IMR-90 (cell line): ENCODE data around the gene BMPER. TPM values are rescaled to one million over a fixed set of nuclear protein-coding genes. Genes with fewer than 3 reads are reported as not detected.

Source experiments
- ATAC-seq: fragments of 200-7000 bp; cut with Tn5 transposase; 2 replicates; pipeline ENCODE4 v1.9.1; 2020; ENCODE audit warnings: low read depth, mild to moderate bottlenecking, moderate library complexity
- BruUV-seq: library from RNA; stranded (reverse); fragments of 400-500 nt; replicated peaks from 2 replicates; lab custom pipeline; 2021; lab: Mats Ljungman, UMichigan
- CTCF ChIA-PET: fragments of 300-600 bp; formaldehyde crosslinking; extraction: SDS; loops from one replicate; lab custom pipeline; 2021; ENCODE audit warnings: antibody characterized with exemption; lab: Yijun Ruan, JAX
- POLR2A ChIA-PET: fragments of 300-600 bp; sonication (Branson Sonifier 250); formaldehyde crosslinking; loops from one replicate; lab custom pipeline; 2022; ENCODE audit warnings: antibody characterized with exemption; ENCODE audit not compliant: unreplicated experiment; lab: Charles Lee
- DNase-seq: peaks from one replicate; pipeline ENCODE4 v3.0.0; 2013
- H2AFZ ChIP-seq: replicated peaks from 2 replicates; pipeline ENCODE3; 2013; ENCODE audit warnings: low read length, mild to moderate bottlenecking; ENCODE audit not compliant: poor library complexity
- H2AK5ac ChIP-seq: 2 replicates; pipeline ENCODE4 v1.6.1; 2013; ENCODE audit warnings: low read depth, low read length, inconsistent platforms
- H2AK9ac ChIP-seq: replicated peaks from 2 replicates; pipeline ENCODE3; 2013; ENCODE audit warnings: mild to moderate bottlenecking, low read depth, low read length, moderate library complexity; ENCODE audit not compliant: poor library complexity
- H2BK120ac ChIP-seq: 2 replicates; pipeline ENCODE4 v1.6.1; 2013; ENCODE audit warnings: low read depth, low read length, inconsistent platforms
- H2BK15ac ChIP-seq: 3 replicates; pipeline ENCODE4 v1.6.1; 2013; ENCODE audit warnings: low read depth, low read length, inconsistent platforms
- H2BK20ac ChIP-seq: 2 replicates; pipeline ENCODE4 v1.6.1; 2013; ENCODE audit warnings: low read depth, mild to moderate bottlenecking, inconsistent platforms, low read length, moderate library complexity
- H2BK5ac ChIP-seq: 2 replicates; pipeline ENCODE4 v1.6.1; 2013; ENCODE audit warnings: mild to moderate bottlenecking, low read depth, low read length, inconsistent platforms; ENCODE audit not compliant: poor library complexity, severe bottlenecking
- H3K14ac ChIP-seq: replicated peaks from 2 replicates; pipeline ENCODE4 v1.6.1; 2013; ENCODE audit warnings: low read depth, low read length, inconsistent platforms
- H3K18ac ChIP-seq: 2 replicates; pipeline ENCODE4 v1.6.1; 2013; ENCODE audit warnings: low read depth, low read length, control low read depth
- H3K23ac ChIP-seq: 2 replicates; pipeline ENCODE4 v1.6.1; 2013; ENCODE audit warnings: low read depth, low read length, inconsistent platforms
- H3K27ac ChIP-seq: 2 replicates; pipeline ENCODE4 v1.5.1; 2013; ENCODE audit warnings: mild to moderate bottlenecking, control low read depth, low read length; ENCODE audit not compliant: insufficient read depth
- H3K27me3 ChIP-seq: 2 replicates; pipeline ENCODE4 v1.6.1; 2013; ENCODE audit warnings: low read length; ENCODE audit not compliant: control insufficient read depth, insufficient read depth
- H3K36me3 ChIP-seq: 2 replicates; pipeline ENCODE4 v1.6.1; 2013; ENCODE audit warnings: low read length, mixed read lengths; ENCODE audit not compliant: control insufficient read depth, insufficient read depth
- H3K4ac ChIP-seq: 2 replicates; pipeline ENCODE4 v1.6.1; 2013; ENCODE audit warnings: low read depth, low read length, inconsistent platforms
- H3K4me1 ChIP-seq: 2 replicates; pipeline ENCODE4 v1.6.1; 2013; ENCODE audit warnings: low read length, mixed read lengths; ENCODE audit not compliant: control insufficient read depth, insufficient read depth
- H3K4me2 ChIP-seq: 2 replicates; pipeline ENCODE4 v1.6.1; 2013; ENCODE audit warnings: low read depth, mild to moderate bottlenecking, control low read depth, low read length, moderate library complexity
- H3K4me3 ChIP-seq: 2 replicates; pipeline ENCODE4 v1.5.1; 2013; ENCODE audit warnings: low read depth, mild to moderate bottlenecking, control low read depth, low read length, moderate library complexity; ENCODE audit not compliant: insufficient read depth
- H3K56ac ChIP-seq: 2 replicates; pipeline ENCODE4 v1.6.1; 2013; ENCODE audit warnings: low read length, inconsistent platforms; ENCODE audit not compliant: insufficient read depth; ENCODE audit errors: extremely low read depth
- H3K79me1 ChIP-seq, 2 experiments: 2 replicates each; pipeline ENCODE4 v1.6.1; 2013; ENCODE audit warnings: low read length in 2 of 2, inconsistent platforms in 1 of 2, low read depth in 1 of 2
- H3K9ac ChIP-seq: 2 replicates; pipeline ENCODE4 v1.6.1; 2013; ENCODE audit warnings: low read depth, low read length, control low read depth
- H3K9me1 ChIP-seq: 2 replicates; pipeline ENCODE4 v1.6.1; 2013; ENCODE audit warnings: low read length, inconsistent platforms; ENCODE audit not compliant: insufficient read depth
- H3K9me3 ChIP-seq: 2 replicates; pipeline ENCODE4 v1.6.1; 2013; ENCODE audit warnings: low read length; ENCODE audit not compliant: control insufficient read depth, insufficient read depth
- H4K20me1 ChIP-seq: 2 replicates; pipeline ENCODE4 v1.6.1; 2013; ENCODE audit warnings: low read length, inconsistent platforms; ENCODE audit not compliant: insufficient read depth
- H4K5ac ChIP-seq: 2 replicates; pipeline ENCODE4 v1.6.1; 2013; ENCODE audit warnings: mild to moderate bottlenecking, low read depth, low read length, control low read depth
- H4K8ac ChIP-seq, 2 experiments: 2 replicates each; pipeline ENCODE4 v1.6.1; 2013; ENCODE audit warnings: low read depth in 2 of 2, low read length in 2 of 2, control low read depth in 1 of 2, inconsistent platforms in 1 of 2
- H4K91ac ChIP-seq: 2 replicates; pipeline ENCODE4 v1.6.1; 2013; ENCODE audit warnings: low read depth, low read length, inconsistent platforms; ENCODE audit not compliant: insufficient read depth
- BHLHE40 ChIP-seq: fragments of 150-350 bp; IDR thresholded peaks from 2 replicates; pipeline ENCODE4 v1.6.1; 2016; ENCODE audit warnings: mild to moderate bottlenecking, low read depth, low read length
- MAZ ChIP-seq: IDR thresholded peaks from 2 replicates; pipeline ENCODE4 v1.6.1; 2012; ENCODE audit warnings: low read depth, mild to moderate bottlenecking, low read length, improper control_type of control experiment, moderate library complexity, borderline replicate concordance
- NFE2L2 ChIP-seq: fragments of 150-350 bp; IDR thresholded peaks from 2 replicates; pipeline ENCODE4 v1.6.1; 2016; ENCODE audit warnings: low read depth, mild to moderate bottlenecking, low read length
- POLR2A ChIP-seq: IDR thresholded peaks from 2 replicates; pipeline ENCODE4 v1.6.1; 2012; ENCODE audit warnings: mild to moderate bottlenecking, low read depth, low read length
- RAD21 ChIP-seq: IDR thresholded peaks from 2 replicates; pipeline ENCODE4 v1.6.1; 2012; ENCODE audit warnings: low read length, improper control_type of control experiment
- WGBS, 2 experiments: methylation state at CpG; one replicate each; pipeline versions ENCODE4 v1.1.5 to v1.1.7; 2013; ENCODE audit warnings: missing lambda C conversion rate in 2 of 2; ENCODE audit not compliant: insufficient read length in 1 of 2; ENCODE audit errors: extremely low coverage in 2 of 2; 5-methylcytosine and 5-hydroxymethylcytosine counted together
- dilution Hi-C: fragments of 300-500 bp; cut with HindIII; formaldehyde crosslinking; loops from one replicate; pipeline ENCODE4 v1.14.3; 2018; ENCODE audit warnings: low sequenced_read_pairs; ENCODE audit not compliant: unreplicated experiment
- in situ Hi-C: fragments of 300-500 bp; cut with MboI; formaldehyde crosslinking; loops from 3 replicates; pipeline ENCODE4 v1.14.3; 2019; ENCODE audit warnings: low sequenced_read_pairs, inconsistent platforms, mixed read lengths
- intact Hi-C: fragments of 100-400 bp; cut with micrococcal nuclease; formaldehyde crosslinking; loops from 2 replicates; pipeline ENCODE4 v1.10.0; 2022
- polyA plus RNA-seq, 3 experiments: library from polyadenylated mRNA; depleted of rRNA; stranded (reverse); fragments of >200 nt; gene quantifications; 2 replicates each; pipeline ENCODE4 v1.2.3, GENCODE V29; 2012; ENCODE audit warnings: low replicate concordance in 1 of 3
- total RNA-seq: library from RNA; depleted of rRNA; stranded (reverse); fragments of >200 nt; gene quantifications from 2 replicates; pipeline ENCODE4 v1.2.3, GENCODE V29; 2012
- TF ChIP-seq, protein P1 (sequence below): fragments of 150-350 bp; IDR thresholded peaks from 2 replicates; pipeline ENCODE4 v1.6.1; 2017; ENCODE audit warnings: mild to moderate bottlenecking, antibody characterized with exemption, low read length, low read depth

Gene BMPER
- total and polyA plus RNA-seq, 2 of the 4 experiments (the other 2 are of a cell fraction) = 6.2 to 7.9 TPM

- in situ Hi-C loops (no loop called here), dilution Hi-C loops (no loop called here), intact Hi-C loops (loop anchor here (5.0 kb wide), 1 partner anchor 78 kb away; no protein-coding TSS in a partner anchor)
- peak; percentile 84 for ATAC-seq
- peak overlapping the region; percentile 88 for H2BK20ac ChIP-seq
- peaks cover 13% of the 10 kb centered on the region for H3K4me1 ChIP-seq
- H3K18ac ChIP-seq = peak overlapping the region; percentile 67; the same call in 1 of the 2 replicates
- no peak overlapping the region; the same call in 1 of the 2 replicates for H3K4me2 ChIP-seq
- no peaks in the 10 kb centered on the region for H3K79me1 ChIP-seq
- peaks cover 5% of the 10 kb centered on the region for H3K27me3 ChIP-seq
- peak overlapping the region; percentile 2 to 72; a peak in 3 of 4 replicates for H4K8ac ChIP-seq
- H3K9me3 ChIP-seq = peaks cover 3% of the 10 kb centered on the region; the same call in 1 of the 2 replicates
- H2AFZ ChIP-seq = no peak overlapping the region
- H3K14ac ChIP-seq = peak overlapping the region; percentile 60
- TF ChIP-seq, protein P1, sequence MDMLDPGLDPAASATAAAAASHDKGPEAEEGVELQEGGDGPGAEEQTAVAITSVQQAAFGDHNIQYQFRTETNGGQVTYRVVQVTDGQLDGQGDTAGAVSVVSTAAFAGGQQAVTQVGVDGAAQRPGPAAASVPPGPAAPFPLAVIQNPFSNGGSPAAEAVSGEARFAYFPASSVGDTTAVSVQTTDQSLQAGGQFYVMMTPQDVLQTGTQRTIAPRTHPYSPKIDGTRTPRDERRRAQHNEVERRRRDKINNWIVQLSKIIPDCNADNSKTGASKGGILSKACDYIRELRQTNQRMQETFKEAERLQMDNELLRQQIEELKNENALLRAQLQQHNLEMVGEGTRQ = no peak; the same call in 1 of the 2 replicates
- TF ChIP-seq BHLHE40 (no peak), NFE2L2 (no peak), MAZ (no peak), POLR2A (no peak), RAD21 (no peak)
- DNase-seq = peak; percentile 52
- H3K56ac ChIP-seq = no peak overlapping the region
- H2AK5ac ChIP-seq = peak overlapping the region; percentile 88
- H3K9ac ChIP-seq = no peak overlapping the region
- WGBS, 2 experiments = no CpG with 5 or more reads among the region's 4 CpGs
- peak overlapping the region; percentile 63; the same call in 2 of the 3 replicates for H2BK15ac ChIP-seq
- H3K23ac ChIP-seq = peak overlapping the region; percentile 58
- H3K27ac ChIP-seq = peak overlapping the region; percentile 50; the same call in 1 of the 2 replicates
- peaks cover 9% of the 10 kb centered on the region; the same call in 1 of the 2 replicates for H3K9me1 ChIP-seq
- no peak overlapping the region for H2BK5ac ChIP-seq
- peak overlapping the region; percentile 12; the same call in 1 of the 2 replicates for H4K5ac ChIP-seq
- H2AK9ac ChIP-seq = peak overlapping the region; percentile 71
- H2BK120ac ChIP-seq = peak overlapping the region; percentile 76
- ChIA-PET POLR2A (no interaction called here), CTCF (interaction anchor here (0.5 to 1.8 kb wide), 9 partner anchors 9 to 811 kb away, joined by 3 to 6 read pairs (median 3); no protein-coding TSS in a partner anchor)
- no peaks in the 10 kb centered on the region for H4K20me1 ChIP-seq
- peak overlapping the region; percentile 77 for H3K4ac ChIP-seq
- H3K36me3 ChIP-seq = no peaks in the 10 kb centered on the region
- no peak overlapping the region for H3K4me3 ChIP-seq
- peak overlapping the region; percentile 58 for H4K91ac ChIP-seq
- no TSS peak for BruUV-seq
Observed at GRCh38 chr7:33885290-33886148, 19.8 kb upstream of the BMPER start.
